HG03469 (cell line): ENCODE data around the gene DOCK2.
A peak's percentile ranks its signal among the peaks of the same experiment; 100 is the strongest.

Experiments used
- ATAC-seq: cut with Tn5 transposase; IDR thresholded peaks from one replicate; pipeline ENCODE4 v1.9.1; 2021; ENCODE audit warnings: mild to moderate bottlenecking, moderate library complexity, moderate number of reproducible peaks; ENCODE audit not compliant: unreplicated experiment

The DOCK2 gene

GRCh38 chr5:169682026-169682425 lies 45.0 kb downstream of the DOCK2 start:
- no peak for ATAC-seq

DNA sequence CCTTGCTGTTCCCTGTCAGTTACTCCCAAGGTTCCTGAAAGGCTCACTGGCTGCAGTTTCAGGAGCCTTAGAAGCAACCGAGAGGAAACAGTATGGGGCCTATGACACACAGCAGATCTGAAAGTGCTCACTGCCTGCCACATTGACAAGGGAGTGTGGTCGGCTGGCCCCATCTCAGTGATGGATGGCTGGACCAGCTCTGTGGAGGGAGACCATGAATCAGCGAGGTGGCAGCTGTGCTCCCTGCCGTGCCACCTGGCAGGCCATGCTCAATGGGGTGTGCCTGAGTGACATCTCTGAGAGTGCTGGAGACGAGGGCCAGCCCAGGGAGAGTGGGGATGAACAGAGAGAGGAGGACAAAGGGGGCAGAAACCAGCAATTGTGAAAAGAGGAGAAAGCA lies 49.1 kb downstream of the DOCK2 start:
- peak; percentile 69 for ATAC-seq

DNA sequence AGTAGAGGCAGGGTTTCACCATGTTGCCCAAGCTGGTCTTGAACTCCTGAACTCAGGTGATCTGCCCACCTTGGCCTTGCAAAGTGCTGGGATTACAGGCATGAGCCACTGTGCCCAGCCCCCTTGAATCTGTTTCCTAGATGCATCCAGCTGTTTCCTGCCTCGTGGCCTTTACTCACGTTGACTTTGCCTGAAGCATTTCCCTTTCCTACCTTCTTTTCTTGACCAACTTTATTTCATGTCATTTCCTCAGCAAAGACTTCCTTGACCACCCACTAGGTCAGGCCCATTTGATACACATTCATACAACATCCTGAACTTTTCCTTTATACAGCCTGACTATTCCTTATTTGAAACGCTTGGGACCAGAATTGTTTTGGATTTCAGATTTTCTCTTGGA lies 51.0 kb downstream of the DOCK2 start:
- ATAC-seq = no peak

- ATAC-seq = no peak
Observed at GRCh38 chr5:169691471-169691870, 54.4 kb downstream of the DOCK2 start.

DNA sequence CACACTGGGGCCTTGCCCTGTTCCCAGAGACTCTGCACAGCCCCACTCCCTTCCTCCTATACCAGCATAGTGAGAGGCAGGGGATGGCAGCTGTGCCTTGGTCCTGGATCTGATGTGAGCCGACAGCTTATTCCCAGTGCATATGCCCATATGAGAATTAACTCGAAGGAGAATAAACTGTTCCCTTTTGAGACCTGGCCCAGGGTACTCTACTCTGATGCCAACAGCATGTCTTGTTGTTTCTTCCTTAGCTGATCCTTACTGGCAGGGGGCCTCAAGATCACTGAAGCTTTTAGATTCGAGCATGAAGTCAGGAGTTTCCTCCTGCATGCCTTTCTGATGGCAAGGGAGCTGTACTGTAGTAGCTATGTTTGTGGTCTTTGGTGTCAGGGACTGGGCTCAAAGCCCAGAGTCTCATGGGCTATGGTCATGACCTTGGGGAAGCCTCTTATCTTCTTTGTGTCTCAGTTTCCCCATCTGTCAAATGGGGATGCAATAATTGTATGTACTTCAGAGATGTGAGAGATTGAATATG lies 57.1 kb downstream of the DOCK2 start:
- no peak for ATAC-seq

- no peak for ATAC-seq
Observed at GRCh38 chr5:169695025-169695625, 58.0 kb downstream of the DOCK2 start.

GRCh38 chr5:169695919-169696490 lies 58.9 kb downstream of the DOCK2 start:
- ATAC-seq = no peak

DNA sequence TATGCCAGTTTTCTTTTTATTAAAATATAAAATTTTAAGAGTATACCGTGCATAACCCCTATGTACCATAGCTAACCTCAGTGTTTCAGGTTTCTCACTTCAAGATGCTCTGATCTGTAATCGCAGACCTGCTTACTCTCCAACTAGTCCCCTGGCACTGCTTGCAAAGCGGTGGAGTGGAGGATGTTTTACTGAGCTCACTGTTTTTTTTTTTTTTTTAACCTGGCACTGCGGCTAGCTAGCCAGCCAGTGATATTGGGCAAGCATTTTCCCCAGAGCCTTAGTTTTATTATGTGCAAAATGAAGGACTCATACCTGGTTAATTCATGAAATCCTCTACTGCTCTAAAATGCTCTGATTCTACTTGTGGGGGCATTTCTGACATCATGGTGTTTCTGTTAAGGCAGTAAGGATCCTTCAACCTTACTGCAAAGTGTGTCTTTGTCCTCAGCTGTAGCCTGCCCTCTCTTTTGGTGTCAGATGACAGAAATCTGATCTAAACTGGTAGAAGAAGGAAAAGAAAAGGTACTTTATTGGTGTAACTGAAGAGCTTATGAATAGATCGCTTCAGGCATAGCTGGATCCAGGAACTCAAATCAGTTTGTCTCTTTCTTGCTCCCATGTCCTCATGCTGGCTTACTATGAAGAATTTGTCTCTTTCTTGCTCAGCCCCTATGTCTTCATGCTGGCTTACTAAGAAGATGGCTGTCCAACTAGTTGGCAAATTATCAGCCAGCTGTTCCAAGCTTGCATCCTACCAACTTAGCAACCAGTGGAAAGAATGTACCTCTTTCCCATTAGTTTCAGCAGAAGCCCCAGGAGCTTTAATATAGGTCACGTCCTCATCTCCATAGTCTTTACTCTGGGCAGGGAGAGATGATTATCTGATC lies 59.8 kb downstream of the DOCK2 start:
- ATAC-seq = no peak

DNA sequence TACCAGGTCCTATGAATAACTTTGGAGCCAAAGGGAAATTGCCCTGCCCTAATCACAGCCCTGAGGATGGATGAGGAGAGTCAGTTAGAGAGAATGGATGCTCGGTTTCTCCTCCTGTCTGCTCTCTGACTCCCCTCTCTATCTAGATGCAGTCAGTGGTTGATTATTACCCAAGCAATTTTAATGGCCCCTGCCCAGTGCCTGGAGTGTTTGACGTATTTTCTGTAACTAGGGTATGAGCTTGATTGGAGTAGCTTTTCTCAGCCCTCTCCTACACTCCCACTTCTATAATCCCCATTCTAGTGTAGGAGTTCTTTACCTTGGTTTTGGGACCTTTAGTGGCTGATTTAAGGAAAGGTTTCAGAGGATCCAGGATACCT lies 60.4 kb downstream of the DOCK2 start:
- no peak for ATAC-seq

DNA sequence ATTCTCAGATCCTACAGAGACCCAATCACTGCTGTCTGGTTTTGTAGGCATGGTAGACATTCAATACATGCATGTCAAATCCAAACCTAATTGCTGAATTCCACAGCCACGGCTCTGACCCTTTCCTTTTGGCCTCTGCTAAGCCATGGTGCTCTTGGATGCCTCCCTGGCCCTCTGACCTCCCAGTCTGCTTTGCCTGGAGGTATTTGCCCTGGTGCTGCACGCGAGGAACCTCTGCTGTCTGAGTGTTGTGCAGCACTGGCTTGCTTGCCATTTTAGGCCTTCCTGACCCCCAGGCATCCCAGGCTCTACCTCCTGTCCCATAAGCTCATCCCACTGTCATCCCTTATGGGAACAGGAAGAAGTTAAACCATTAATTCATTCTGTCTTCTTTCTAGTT lies 60.9 kb downstream of the DOCK2 start:
- ATAC-seq = no peak

- ATAC-seq = no peak
Observed at GRCh38 chr5:169700611-169701010, 63.5 kb downstream of the DOCK2 start.

DNA sequence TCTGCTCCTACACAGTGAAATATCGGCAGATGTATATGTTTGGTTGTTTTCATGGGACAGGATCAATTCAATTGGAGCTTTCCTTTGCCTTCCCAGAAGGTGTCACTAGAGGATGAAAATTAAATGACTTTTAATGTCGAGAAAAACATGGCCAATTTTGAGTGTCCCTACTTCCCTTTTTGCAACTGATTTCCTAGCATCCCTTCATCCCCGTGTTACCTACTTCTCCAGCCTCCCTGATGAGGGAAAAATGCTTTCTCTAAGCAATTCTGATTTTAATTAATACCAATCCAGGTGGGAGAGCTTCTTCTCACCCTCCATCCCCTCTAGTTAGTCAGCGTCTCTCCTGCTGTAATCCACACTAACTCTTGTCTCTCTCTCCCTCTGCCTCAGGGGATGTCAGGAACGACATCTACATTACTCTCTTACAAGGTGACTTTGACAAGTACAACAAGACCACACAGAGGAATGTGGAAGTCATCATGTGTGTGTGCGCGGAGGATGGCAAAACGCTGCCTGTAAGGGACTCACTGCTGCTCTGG lies 64.9 kb downstream of the DOCK2 start:
- no peak for ATAC-seq

DNA sequence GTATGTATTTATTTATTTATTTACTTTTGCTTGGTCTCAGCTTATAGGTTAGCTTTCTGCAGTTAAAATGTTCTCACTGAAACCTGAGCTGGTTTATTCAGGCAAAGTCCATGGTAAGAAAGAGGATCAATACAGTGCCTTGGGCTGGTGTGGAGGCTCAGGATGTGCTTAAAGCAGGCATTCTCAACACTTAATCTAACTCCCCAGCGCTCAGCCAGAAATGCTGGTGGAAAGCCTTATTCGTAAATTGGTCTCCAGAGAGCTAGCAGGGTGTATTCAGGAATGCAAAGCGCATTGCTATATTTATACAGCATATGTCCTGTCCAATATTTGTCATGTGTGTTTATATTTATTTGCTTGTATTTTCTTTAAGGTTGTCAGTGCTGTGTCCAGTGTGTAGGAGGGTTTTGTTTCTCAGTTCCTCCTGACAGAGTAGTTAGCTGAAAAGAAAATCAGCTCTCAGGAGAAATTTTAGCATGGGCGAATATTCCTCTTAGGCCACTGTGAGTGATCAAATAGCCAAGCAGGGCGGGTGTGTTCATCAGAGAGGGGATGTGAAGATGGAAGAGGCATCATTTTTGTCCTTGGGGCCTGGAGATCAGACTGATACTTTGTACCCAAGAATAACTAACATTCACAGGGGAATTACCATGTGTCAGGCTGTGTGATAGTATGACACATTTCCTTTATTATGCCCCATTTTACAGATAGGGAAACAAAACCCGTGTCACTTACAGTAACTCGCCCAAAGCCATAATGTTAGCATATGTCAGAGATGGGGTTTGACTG lies 65.8 kb downstream of the DOCK2 start:
- peak; percentile 69 for ATAC-seq

DNA sequence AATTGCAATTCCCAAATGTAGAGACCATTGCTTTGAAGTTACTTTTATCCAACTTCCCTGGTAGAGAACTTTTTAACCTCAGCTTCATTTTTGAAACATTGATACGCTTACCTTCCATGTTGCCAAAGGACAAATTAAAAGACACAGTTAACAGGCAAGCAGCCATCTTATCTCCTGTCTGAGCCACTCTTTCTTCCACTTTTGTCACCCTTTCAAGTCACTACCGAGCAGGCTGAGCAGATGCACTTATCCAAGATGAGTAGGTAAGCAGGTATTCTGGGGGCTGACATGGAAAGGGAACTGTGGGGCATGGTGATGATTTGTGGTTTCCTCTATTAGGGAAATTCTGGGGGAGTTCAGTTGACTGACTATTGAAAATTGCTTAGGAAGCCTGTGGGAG lies 66.7 kb downstream of the DOCK2 start:
- ATAC-seq = no peak

DNA sequence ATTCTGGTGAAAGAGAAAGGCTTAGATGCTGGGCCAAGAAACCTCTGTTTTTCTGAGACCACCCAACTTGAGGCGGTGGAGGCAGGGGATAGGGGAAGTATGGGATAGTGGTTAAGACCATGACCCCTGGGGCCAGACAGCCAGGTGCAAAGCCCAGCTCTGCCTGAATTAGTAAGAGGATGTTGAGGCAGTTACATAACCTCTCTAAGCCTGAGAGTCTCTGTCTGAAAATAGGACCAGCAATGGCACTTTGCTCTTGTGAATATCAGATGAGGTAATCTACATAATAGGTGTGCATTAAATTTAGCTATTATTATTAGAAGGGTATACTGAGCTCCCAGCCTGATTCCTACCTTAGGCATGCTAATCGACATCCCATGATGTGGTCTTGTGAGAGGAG lies 68.2 kb downstream of the DOCK2 start:
- no peak for ATAC-seq

GRCh38 chr5:169706071-169706470 lies 69.0 kb downstream of the DOCK2 start:
- ATAC-seq = no peak

GRCh38 chr5:169706758-169707450 lies 69.8 kb downstream of the DOCK2 start:
- no peak for ATAC-seq

DNA sequence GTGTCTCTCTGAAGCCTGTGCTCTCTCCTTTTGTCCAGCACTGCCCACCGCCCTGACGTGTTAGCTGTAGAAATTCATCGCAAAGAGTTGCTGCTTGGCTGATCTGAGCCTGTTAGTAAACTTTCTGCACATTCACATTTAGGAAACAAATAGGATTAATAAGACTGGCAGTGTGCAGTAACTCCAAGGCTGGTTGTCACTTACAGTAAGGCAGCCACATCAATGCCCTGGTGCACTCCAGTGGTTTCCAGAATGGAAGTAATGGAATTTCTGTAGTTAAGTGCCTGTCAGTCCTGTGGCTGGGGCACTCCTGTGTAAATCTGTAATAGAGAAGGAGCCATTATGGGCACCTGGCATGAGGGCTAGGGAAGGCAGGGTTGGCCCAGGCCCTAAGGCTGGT lies 70.6 kb downstream of the DOCK2 start:
- no peak for ATAC-seq

- no peak for ATAC-seq
Observed at GRCh38 chr5:169710675-169711074, 73.6 kb downstream of the DOCK2 start.

DNA sequence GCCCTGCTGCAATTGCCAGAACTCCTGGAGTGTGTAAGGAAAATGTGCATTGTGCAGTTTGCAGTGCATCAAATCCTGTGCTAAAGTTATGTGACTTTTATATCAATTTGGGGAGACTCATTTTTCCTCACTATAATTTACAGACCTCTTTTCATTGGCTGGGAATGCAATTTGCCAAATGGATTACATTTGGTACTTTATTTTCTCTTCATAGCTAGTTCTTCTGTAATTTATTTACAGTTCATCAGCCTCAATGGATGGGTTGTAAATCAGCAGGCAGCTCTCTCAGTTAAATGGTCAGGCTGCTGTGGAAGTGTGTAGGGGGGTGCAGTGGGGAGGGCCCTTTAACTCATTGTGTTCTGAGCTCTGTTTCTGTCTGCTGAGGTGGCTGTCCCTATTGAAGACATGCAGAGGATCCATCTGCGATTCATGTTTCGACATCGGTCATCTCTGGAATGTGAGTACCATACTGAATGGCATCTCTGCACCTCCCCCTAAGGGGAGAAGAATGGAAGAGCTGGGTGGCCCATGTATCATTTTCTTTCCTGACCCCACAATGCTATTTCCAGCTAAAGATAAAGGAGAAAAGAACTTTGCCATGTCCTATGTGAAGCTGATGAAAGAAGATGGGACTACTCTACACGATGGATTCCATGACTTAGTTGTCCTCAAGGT lies 74.6 kb downstream of the DOCK2 start:
- ATAC-seq = no peak
